Ureter (tissue), 1 donor: Measurements from ENCODE around the gene SLC16A7. TPM values are rescaled to one million over a fixed set of nuclear protein-coding genes. Genes with fewer than 3 reads are reported as not detected.
A peak's percentile ranks its signal among the peaks of the same experiment; 100 is the strongest.
"Not testable (repeated sequence)": the region's sequence is repeated elsewhere in the genome, so short reads cannot be mapped to it uniquely, and the experiment has no call there.

Experiments used
- DNase-seq: peaks from one replicate; pipeline ENCODE4 v3.0.0-alpha.2; 2020; ENCODE audit warnings: low spot score
- total RNA-seq: library from RNA; stranded (reverse); gene quantifications from one replicate; pipeline ENCODE4 v1.2.4, GENCODE V29; 2023
- donor health status: DM: yes; HTN: yes; CAD: no.

The SLC16A7 gene
- total RNA-seq: 33.4 TPM

GRCh38 chr12:59595883-59596540, at the start of gene SLC16A7:
SLC16A7 (plus strand) TSS chr12:59596029; CDS start chr12:59704802, 108,773 bp downstream.
- DNase-seq: peak; percentile 90

- DNase-seq: no peak
Observed at GRCh38 chr12:59548930-59549329, 46.9 kb upstream of the SLC16A7 start.

DNA sequence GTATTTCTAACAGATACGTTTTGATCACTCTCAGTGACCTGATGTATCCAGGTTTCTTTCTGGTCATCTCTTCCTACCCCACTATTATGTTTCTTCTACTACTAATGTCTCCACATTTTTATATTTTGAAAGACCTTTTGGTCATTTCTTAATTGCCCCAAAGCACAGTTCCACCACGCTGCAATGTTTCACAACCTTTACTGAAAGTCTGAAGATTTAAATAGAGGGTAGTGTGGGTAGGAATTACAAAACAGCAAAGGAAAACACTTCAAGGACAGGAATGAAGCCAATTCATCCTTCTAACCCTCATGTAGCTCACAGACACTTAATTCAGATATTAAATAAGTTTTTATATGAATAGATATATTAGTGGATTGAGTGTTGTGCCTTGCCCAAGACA, 36.1 kb upstream of the SLC16A7 start:
- DNase-seq: no peak

DNA sequence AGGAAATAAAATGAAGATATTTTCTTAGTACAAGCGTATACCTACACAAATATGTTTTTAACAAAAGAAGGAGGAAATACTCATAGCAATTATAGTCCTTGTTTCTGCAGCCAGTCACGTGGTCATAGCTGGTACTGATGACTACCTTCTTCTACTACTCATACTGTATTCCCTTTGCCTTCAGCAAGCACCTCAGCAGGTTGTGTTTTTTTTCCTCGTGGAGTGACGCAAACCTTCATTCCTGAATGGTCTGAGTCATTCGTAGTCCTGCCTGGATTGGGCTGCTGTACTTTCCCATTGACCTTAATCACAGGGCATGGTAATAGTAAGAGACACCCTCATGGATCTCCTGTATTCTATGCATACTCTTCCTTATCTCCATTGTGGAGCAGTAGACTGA, 25.7 kb upstream of the SLC16A7 start:
- no peak for DNase-seq

DNA sequence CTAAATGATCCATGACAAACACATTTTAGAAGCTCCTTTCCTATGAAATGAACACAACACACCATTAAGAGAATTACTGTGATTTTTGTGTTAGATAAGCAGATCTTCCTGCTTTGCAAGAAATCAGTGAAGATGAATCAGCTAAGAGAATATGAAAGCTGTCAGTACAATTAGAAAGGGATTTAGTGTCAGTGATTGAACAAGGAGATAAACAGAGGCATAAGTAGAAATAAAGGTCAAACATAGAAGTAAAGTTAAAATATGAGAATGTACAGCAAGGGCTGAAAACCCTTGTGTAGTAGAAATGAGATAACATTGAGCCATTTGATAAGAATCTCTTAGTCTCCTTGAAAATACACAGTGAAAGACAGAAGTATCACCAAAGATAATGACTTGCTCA, 21.4 kb upstream of the SLC16A7 start:
- no peak for DNase-seq

- DNase-seq: no peak
Observed at GRCh38 chr12:59575826-59576225, 20.0 kb upstream of the SLC16A7 start.

DNA sequence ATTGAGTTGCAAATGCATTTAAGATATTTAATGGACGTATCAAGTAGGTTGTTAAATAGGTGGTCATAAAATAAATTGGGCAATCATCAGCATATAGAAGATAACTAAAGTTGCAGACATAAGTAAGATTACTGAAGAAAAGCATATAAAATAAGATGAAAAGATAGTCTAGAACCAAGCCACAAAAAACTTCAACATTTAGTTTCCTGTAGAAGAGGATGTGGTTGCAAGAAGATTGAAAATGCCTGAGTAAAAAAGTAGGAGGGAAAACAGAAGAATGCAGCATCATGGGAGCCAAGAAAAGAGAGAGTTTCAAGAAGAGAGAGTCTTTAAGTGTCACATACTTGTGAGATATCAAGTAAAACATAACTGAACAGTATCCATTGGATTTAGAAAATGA, 17.6 kb upstream of the SLC16A7 start:
- DNase-seq: no peak

- DNase-seq: no peak
Observed at GRCh38 chr12:59579631-59580030, 16.2 kb upstream of the SLC16A7 start.

DNA sequence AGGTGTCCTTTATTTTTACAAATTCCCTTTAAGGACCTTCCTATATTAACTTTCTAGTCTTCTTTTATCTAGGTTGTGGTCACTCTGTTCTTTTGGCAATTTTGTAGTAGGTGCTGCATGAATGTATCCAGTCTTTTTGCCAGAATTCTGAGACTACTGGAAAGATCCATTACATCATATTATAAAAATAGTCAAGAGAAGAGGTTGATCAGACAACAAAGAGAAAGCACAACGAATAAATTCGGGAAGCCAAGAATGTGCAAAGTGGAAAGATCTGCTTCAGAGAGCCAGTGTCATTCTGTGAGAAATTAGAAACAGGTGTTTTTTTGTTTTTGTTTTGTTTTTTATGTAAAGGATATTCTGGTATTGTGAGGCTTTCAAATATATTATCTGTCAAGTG, 15.8 kb upstream of the SLC16A7 start:
- DNase-seq: no peak

DNA sequence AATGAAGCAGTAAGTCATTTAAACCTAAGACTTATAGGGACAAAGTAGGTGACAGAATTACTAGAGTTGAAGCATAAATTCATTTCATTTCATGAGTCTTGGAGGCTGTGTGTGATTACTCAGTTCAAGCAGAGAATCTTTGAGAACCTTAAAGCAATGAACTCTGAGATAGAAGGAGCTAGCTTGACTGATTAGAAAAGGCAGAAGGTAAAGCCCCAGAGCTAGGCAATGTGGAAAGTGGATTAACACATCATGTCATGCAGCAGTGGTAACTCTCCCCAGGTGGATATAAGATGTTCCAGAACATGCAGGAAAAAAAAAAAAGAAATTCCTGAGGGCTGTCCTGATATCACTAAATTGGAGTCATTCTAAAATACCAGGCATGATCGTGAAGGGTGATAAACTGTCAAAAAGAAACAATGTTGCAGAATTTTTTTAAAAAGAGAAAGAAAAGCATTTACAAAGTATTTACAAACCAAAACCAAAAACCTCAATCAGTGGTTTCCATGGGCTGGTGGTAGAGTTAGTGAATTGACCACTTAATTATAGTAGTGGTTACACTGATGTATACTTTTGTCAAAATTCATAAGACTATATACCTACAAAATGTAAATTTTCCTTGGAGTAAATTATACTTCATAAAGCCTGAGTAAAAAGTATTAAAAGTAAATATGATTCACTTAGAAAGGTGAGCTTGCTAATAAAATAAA, 12.7 kb upstream of the SLC16A7 start:
- DNase-seq: no peak

DNA sequence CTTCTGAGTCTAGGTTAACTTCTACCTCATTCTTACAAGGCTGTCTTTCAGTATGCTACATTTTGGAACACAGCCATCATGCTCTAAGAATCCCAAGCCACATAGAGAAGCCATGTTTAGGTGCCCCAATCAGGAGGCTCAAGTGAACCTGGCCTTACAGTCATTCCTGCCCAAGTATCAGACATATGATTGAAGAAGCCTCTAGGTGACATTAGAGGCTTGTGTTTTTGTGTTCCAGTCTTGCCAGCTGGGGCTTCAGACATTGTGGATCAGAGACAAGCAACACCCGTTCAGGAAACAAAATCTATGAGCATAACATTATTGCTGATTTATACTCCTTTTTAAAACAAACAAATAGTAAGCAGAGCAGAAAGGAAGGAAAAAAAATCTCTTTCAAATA, 8.1 kb upstream of the SLC16A7 start:
- DNase-seq: no peak

- no peak for DNase-seq
Observed at GRCh38 chr12:59593761-59594160, 2.1 kb upstream of the SLC16A7 start.

GRCh38 chr12:59594943-59595500, 807 bp upstream of the SLC16A7 start:
- no peak for DNase-seq

- DNase-seq: no peak
Observed at GRCh38 chr12:59595565-59595882, 305 bp upstream of the SLC16A7 start.

DNA sequence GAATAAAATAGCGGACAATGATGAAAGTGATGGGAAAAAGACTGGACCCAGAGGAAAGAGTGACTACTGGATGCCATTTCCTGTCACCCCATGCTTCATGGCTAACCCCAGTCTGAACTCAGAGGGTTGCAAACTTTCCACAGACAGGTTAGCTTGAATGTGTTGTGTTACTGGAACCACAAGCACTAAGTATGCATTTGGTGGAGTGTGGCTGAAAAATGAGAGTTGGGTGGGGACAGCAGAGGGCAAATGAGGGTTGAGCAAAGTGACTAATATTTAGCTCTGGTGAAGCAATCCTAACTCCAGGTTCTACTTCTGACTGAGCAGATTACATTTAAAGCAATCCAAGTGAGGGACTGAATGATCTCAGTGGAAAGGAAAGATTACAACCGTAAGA, 1.6 kb downstream of the SLC16A7 start:
- peak; percentile 75 for DNase-seq

DNA sequence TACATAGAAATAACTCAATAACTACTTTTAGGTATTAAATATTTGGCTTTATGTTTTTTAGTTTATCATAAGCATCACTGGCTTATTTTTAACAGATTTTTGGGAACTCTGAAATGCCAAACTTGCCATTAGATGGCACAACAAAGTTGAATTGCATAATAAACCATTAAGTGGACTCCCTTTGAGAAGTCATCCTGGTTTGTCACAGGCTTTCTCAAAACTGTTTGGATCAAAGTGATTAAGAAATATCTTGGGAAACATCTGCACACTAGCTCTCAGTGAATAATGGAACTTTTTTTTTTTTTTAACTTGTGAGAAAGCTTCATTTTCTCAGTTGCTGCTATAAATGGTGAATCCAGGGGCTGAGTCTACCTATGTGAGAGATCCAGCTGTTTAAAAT, 4.3 kb downstream of the SLC16A7 start:
- DNase-seq: no peak

DNA sequence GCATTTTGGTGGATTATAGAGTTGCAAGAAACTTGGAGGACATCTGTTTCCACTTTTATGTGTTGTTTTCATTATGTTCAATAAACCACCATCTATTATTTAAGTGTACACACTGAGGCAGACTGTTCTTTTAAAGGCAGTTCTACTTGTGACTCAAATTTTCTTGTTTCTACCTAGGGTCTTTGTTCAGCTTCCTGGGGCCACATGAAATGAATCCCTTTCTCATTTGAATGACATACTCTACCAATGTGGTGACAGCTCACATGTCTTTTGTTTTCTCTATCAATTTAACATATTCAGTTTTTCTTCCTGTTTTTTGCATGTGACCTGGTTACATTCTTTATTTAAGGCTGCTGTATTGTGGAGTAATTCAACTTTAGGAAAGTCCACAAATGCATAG, 7.9 kb downstream of the SLC16A7 start:
- DNase-seq: no peak

- not testable (repeated sequence) for DNase-seq
Observed at GRCh38 chr12:59612823-59613434, 17.1 kb downstream of the SLC16A7 start.

DNA sequence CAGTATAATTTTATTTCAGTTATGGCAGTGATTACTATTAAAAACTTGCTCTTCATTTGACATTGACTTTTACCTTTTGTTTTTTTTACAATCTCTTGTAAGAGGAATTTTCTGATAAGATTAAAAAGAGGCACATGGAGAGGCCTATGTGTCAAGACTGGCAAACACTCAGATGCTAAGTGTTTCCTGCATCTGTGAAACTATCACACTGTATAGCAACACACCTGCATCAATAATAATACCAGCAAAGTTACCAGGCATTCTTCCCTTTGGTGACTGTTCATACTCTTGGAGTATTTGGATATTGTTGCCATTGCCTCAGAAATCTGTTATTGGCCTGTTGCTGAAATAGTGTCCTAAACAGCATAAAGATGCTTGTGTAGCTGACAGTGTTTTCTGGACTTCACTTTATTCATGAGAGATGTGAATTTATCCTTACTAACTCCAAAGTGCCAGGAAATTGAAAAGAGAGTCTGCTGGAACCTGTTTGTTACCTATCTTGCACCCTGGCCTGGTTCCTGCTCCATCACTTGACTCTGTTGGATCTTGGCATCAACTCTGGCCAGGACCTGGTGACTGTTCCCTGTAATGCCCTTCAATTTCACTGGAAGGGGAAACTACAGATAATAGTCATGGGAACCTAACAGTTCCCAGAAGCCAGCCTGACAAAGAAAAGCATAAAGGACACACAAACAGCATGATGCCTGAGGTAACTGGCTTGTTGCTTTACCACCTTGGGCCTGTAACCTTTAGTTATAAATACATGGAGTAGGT, 19.8 kb downstream of the SLC16A7 start:
- no peak for DNase-seq

- DNase-seq: no peak
Observed at GRCh38 chr12:59619461-59620240, 23.8 kb downstream of the SLC16A7 start.

GRCh38 chr12:59620326-59620725, 24.5 kb downstream of the SLC16A7 start:
- no peak for DNase-seq
